Skeletal muscle cell (primary cell): ENCODE results near the gene CYP1A2.

ENCODE experiments used
- DNase-seq: peaks from one replicate; pipeline ENCODE4 v3.0.0-alpha.2; 2010; ENCODE audit warnings: low read depth
- H3K4me3 ChIP-seq: 2 replicates; pipeline ENCODE4 v1.5.1; 2011; ENCODE audit warnings: low read depth, mild to moderate bottlenecking, control low read depth, low read length, moderate library complexity

CYP1A2 gene

DNA sequence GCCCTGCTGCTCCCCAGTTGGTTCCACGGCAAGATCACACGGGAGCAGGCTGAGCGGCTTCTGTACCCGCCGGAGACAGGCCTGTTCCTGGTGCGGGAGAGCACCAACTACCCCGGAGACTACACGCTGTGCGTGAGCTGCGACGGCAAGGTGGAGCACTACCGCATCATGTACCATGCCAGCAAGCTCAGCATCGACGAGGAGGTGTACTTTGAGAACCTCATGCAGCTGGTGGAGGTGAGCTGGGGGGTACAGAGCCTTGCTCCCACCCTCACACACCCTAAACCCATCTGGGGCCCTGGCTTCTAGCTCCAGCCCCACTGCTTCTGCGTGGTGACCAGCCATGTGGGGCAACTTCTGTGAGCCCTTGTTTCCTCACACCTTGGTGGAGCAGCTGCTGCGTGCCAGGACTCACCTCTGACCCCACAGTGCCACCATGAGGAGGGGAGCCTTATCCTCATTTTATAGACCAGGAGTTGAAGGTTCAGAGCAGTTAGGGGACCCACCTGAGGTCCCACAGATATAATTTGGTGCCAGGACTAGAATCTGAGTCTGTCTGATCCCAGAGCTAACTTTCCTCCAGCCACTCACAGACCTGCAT is 50.7 kb downstream of the CYP1A2 start:
- DNase-seq = no peak
- H3K4me3 ChIP-seq = no peak overlapping the region

DNA sequence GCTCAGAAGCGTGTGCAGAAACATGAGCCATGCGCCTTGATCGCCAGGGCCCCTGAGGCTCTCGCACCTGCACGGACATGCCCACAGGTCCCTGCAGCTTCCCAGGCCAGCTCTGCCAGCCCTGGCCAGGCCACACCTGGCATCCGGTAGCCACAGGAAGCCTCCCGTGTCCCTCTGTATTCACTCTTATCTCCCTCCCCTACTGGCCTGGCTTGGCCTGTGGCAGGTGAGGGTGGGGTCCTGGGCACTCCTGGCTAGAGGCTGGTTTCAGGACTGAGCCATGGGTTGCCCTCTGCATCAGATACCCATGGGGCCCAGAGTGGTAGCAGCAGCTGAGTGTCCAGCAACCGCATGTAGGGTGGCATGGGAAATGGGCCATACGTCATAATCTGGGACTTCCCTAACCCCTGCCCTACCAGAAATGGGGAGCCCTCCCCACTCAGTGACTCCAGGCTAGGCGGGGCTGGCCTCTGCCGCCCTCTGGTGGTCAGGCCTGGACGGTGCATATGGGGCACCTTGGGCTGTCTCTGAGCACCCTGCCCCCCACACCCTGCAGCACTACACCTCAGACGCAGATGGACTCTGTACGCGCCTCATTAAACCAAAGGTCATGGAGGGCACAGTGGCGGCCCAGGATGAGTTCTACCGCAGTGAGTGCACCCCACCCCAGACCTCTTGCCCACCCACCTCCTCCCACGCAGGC is 51.4 kb downstream of the CYP1A2 start:
- no peak for DNase-seq

DNA sequence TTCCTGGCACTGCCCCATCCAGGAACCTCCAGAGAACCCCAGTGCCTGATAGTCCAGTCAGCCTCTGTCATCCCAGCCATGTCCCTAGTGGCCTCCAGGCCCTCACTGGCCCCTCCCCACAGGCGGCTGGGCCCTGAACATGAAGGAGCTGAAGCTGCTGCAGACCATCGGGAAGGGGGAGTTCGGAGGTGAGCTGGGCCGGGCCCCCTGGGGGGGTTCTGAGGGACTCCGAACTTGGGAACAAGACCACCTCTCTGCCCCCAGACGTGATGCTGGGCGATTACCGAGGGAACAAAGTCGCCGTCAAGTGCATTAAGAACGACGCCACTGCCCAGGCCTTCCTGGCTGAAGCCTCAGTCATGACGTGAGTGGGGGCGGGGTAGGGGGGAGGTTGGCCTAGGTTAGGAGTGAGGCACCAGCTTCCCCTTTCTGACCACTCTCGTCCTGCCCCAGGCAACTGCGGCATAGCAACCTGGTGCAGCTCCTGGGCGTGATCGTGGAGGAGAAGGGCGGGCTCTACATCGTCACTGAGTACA is 52.0 kb downstream of the CYP1A2 start:
- no peak for DNase-seq
- no peak overlapping the region for H3K4me3 ChIP-seq

More for the DNA sequence above, 51.4 kb downstream of the CYP1A2 start:
- no peak overlapping the region for H3K4me3 ChIP-seq

DNA sequence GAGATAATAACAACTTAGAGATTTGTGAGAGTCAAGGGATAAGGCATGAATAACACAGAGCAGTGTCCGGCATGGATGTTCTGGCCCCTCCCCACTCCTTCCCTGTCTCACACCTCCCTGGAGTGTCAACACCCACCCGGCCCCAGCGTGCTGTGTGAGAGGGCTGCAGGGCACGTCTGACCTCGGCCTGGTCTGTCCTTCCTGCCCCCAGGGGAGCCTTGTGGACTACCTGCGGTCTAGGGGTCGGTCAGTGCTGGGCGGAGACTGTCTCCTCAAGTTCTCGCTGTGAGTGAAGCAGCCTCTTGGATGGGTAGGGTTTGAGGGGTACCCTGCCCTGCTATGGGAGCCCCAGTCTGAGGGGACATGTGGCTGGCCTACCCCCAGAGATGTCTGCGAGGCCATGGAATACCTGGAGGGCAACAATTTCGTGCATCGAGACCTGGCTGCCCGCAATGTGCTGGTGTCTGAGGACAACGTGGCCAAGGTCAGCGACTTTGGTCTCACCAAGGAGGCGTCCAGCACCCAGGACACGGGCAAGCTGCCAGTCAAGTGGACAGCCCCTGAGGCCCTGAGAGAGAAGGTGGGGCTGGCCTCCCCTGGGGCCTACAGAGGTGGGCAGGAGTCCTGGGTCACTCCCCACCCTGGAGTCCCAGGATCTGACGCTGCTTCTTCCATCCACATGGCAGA is 52.8 kb downstream of the CYP1A2 start:
- H3K4me3 ChIP-seq = no peak overlapping the region
- DNase-seq = no peak

DNA sequence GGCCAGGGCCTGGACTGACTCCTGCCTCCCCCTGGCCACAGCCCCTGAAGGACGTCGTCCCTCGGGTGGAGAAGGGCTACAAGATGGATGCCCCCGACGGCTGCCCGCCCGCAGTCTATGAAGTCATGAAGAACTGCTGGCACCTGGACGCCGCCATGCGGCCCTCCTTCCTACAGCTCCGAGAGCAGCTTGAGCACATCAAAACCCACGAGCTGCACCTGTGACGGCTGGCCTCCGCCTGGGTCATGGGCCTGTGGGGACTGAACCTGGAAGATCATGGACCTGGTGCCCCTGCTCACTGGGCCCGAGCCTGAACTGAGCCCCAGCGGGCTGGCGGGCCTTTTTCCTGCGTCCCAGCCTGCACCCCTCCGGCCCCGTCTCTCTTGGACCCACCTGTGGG is 53.6 kb downstream of the CYP1A2 start:
- H3K4me3 ChIP-seq = no peak overlapping the region
- DNase-seq = no peak

DNA sequence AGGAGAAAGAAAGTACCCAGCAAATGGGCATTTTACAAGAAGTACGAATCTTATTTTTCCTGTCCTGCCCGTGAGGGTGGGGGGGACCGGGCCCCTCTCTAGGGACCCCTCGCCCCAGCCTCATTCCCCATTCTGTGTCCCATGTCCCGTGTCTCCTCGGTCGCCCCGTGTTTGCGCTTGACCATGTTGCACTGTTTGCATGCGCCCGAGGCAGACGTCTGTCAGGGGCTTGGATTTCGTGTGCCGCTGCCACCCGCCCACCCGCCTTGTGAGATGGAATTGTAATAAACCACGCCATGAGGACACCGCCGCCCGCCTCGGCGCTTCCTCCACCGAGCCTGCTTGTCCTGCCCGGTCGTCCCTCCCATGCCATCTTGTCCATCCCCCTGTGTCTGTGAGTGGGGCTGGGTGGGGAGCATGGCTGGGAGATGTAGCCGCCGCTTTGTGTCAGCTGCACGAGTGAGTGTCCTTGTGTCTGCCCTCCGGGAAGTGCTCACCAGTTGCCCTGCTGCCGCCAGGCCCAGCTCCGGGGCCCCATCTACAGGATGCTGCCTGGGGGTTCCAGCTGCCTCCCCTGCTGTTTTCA is 54.3 kb downstream of the CYP1A2 start:
- DNase-seq = no peak
- no peak overlapping the region for H3K4me3 ChIP-seq

DNA sequence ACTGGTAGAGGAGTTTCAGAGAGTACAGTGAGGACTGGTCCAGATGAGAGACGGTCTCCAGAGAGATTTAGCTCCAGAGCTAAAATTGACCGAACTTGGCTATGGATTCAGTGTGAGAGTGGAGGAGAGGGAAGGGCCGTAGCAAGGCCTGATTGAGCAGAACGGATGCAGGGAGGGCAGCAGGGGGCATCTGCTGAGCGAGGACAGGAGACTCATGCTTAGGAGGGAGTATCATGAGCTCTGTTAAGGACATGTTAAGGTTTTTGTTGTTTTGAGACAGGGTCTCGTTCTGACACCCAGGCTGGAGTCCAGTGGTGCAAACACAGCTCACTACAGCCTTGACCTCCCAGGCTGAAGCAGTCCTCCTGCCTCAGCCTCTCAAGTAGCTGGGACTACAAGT is 56.3 kb downstream of the CYP1A2 start:
- no peak for DNase-seq
- no peak overlapping the region for H3K4me3 ChIP-seq
